Lower lobe of right lung (tissue), 2 donors: Measurements from ENCODE around the gene RPTOR. TPM values are rescaled to one million over a fixed set of nuclear protein-coding genes. Genes with fewer than 3 reads are reported as not detected.

Source experiments
- ATAC-seq, 2 donors: fragments of 200-7000 bp; cut with Tn5 transposase; one replicate each; pipeline ENCODE4 v1.9.1; 2020 to 2022; ENCODE audit warnings: mild to moderate bottlenecking in 2 of 2, moderate library complexity in 2 of 2
- DNase-seq: peaks from one replicate; pipeline ENCODE4 v3.0.0-alpha.2; 2020
- H3K27ac ChIP-seq: fragments of 200-600 bp; one replicate; pipeline ENCODE4 v1.8.0; 2022
- H3K27me3 ChIP-seq: fragments of 200-600 bp; one replicate; pipeline ENCODE4 v1.8.0; 2022; ENCODE audit warnings: low read depth
- H3K36me3 ChIP-seq: fragments of 200-600 bp; one replicate; pipeline ENCODE4 v1.8.0; 2022; ENCODE audit warnings: mild to moderate bottlenecking
- H3K4me1 ChIP-seq: fragments of 200-600 bp; one replicate; pipeline ENCODE4 v1.8.0; 2022
- H3K4me3 ChIP-seq: fragments of 200-600 bp; one replicate; pipeline ENCODE4 v1.8.0; 2022; ENCODE audit warnings: mild to moderate bottlenecking
- H3K9me3 ChIP-seq: fragments of 200-600 bp; one replicate; pipeline ENCODE4 v1.8.0; 2022
- intact Hi-C: fragments of 100-400 bp; cut with DNase I; formaldehyde crosslinking; loops from one replicate; pipeline ENCODE4 v1.11.0; 2022
- total RNA-seq: library from RNA; stranded (reverse); fragmentation: NEBNext Ultra II Directional; extraction: Animal tissue kit (Norgen Biotek cat#: 25700); gene quantifications from one replicate; pipeline ENCODE4 v1.2.1, GENCODE V29; 2021
- TF ChIP-seq, protein P1 (sequence below): fragments of 200-600 bp; IDR thresholded peaks from one replicate; pipeline ENCODE4 v1.8.0; 2022; ENCODE audit warnings: antibody characterized with exemption, mild to moderate bottlenecking
- donor health status: DM: no; HTN: yes; CAD: no; lungs with severe emphysema.

The RPTOR gene
- total RNA-seq, 1 donor from 2014 or later = 34.0 TPM

GRCh38 chr17:80783486-80783885 lies 238.8 kb downstream of the RPTOR start:
- Histone ChIP-seq H3K9me3 (no peaks in the 10 kb centered on the region), H3K4me1 (peaks cover 46% of the 10 kb centered on the region), H3K27ac (no peak overlapping the region), H3K36me3 (peaks cover 6% of the 10 kb centered on the region), H3K4me3 (no peak overlapping the region), H3K27me3 (no peaks in the 10 kb centered on the region)
- TF ChIP-seq, protein P1, sequence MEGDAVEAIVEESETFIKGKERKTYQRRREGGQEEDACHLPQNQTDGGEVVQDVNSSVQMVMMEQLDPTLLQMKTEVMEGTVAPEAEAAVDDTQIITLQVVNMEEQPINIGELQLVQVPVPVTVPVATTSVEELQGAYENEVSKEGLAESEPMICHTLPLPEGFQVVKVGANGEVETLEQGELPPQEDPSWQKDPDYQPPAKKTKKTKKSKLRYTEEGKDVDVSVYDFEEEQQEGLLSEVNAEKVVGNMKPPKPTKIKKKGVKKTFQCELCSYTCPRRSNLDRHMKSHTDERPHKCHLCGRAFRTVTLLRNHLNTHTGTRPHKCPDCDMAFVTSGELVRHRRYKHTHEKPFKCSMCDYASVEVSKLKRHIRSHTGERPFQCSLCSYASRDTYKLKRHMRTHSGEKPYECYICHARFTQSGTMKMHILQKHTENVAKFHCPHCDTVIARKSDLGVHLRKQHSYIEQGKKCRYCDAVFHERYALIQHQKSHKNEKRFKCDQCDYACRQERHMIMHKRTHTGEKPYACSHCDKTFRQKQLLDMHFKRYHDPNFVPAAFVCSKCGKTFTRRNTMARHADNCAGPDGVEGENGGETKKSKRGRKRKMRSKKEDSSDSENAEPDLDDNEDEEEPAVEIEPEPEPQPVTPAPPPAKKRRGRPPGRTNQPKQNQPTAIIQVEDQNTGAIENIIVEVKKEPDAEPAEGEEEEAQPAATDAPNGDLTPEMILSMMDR = no peak
- DNase-seq (peak; percentile 6), ATAC-seq (no peak)
- intact Hi-C loops = no loop called here

- Histone ChIP-seq H3K27ac (no peak overlapping the region), H3K4me3 (no peak overlapping the region), H3K36me3 (peaks cover under 1% of the 10 kb centered on the region), H3K9me3 (no peaks in the 10 kb centered on the region), H3K4me1 (peaks cover 49% of the 10 kb centered on the region), H3K27me3 (no peaks in the 10 kb centered on the region)
- ATAC-seq = no peak
- intact Hi-C loops = no loop called here
- DNase-seq = no peak
- TF ChIP-seq, protein P1 = no peak
Measured at GRCh38 chr17:80783971-80784370, 239.3 kb downstream of the RPTOR start.

DNA sequence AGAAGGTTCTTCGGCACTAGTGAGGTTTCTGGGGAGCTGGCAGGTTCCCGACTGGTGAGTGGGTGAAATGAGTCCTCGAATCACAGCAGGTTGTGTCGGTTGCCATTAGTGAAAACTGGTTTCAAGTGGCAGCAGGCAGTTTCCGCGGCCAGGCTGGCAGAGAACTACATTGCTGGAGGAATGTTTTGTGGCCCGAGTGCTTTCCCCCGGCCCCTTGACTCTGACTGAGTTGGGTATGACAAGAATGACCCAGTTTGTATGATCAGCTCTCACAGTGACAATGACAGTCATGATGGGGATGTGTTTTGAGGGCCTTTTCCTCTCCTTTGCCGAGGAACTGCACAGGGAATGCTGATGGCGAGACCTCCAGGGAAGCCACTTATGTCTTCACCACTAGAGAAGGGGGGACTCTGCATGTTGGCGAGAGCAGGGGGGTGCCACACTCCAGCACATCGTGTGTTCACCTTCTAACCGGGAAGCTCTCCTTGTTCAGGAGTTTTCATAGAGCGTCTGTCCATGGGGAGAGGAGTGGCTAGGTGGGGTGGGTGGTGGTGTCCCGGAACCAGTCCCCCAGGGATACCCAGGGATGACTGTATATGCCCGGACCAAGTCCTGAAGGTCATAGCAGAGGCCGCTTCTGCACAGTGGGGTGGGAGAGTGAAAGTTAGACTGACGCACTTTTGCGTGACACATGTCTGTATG lies 241.0 kb downstream of the RPTOR start:
- DNase-seq = peak; percentile 74

DNA sequence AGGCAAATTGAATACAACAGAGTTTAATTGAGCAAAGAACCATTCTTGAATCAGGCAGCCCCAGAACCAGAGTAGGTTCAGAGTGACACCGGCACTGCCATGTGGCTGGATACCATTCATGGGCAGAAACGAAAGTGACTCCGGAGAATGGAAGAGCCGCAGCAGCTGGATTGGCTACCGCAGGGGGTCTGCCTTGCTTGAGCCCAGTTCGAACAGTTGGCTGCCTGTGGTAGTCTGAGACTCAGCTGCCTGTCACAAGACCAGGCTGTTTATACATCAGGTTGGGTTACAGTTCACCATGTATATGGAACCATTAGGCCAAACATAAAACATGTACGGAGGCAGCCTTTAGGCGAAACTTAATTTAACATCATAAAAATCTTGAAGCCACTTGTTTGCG lies 241.8 kb downstream of the RPTOR start:
- TF ChIP-seq, protein P1 = no peak
- ATAC-seq = no peak
- H3K27me3 ChIP-seq = no peaks in the 10 kb centered on the region
- H3K27ac ChIP-seq = no peak overlapping the region
- no peak overlapping the region for H3K4me3 ChIP-seq
- no peaks in the 10 kb centered on the region for H3K9me3 ChIP-seq
- peak; percentile 7 for DNase-seq
- peaks cover 47% of the 10 kb centered on the region for H3K4me1 ChIP-seq
- no peaks in the 10 kb centered on the region for H3K36me3 ChIP-seq
- intact Hi-C loops = no loop called here

More for the DNA sequence above, 241.0 kb downstream of the RPTOR start:
- ATAC-seq = peak; percentile 82 to 89
- TF ChIP-seq, protein P1 = no peak
- Histone ChIP-seq H3K27me3 (no peaks in the 10 kb centered on the region), H3K27ac (no peak overlapping the region), H3K9me3 (no peaks in the 10 kb centered on the region), H3K4me1 (peaks cover 47% of the 10 kb centered on the region), H3K4me3 (no peak overlapping the region), H3K36me3 (no peaks in the 10 kb centered on the region)
- intact Hi-C loops = no loop called here

DNA sequence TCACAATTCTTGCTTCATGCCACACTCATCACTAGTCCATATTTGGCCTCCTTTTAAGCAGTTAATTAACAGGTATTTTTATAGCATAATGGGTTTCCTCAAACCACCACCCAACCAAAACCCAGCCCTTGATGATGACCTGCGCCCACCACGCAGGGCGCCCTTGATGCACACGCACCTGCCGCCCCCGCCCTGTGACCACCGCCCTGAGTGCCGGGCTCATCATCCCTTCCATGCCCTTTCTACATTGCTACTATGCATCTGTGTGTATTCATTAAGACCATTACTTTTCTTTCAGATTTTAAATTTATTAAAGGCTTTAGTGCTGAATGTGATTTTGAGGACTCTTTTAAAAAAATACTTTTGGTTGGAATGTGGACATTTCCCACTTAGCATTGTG lies 242.2 kb downstream of the RPTOR start:
- Histone ChIP-seq H3K4me1 (peaks cover 47% of the 10 kb centered on the region), H3K4me3 (no peak overlapping the region), H3K27ac (no peak overlapping the region), H3K27me3 (no peaks in the 10 kb centered on the region), H3K9me3 (no peaks in the 10 kb centered on the region), H3K36me3 (no peaks in the 10 kb centered on the region)
- no peak for ATAC-seq
- TF ChIP-seq, protein P1 = no peak
- intact Hi-C loops = no loop called here
- DNase-seq = peak; percentile 13
